HCT116 (cell line): Measurements from ENCODE around the gene NTN4. TPM values are rescaled to one million over a fixed set of nuclear protein-coding genes. Genes with fewer than 3 reads are reported as not detected.

Experiments
- ATAC-seq: fragments of 200-7000 bp; cut with Tn5 transposase; 2 replicates; pipeline ENCODE4 v1.9.1; 2020; ENCODE audit warnings: mild to moderate bottlenecking, moderate library complexity
- BruUV-seq: library from RNA; stranded (reverse); fragments of 400-500 nt; replicated peaks from 2 replicates; lab custom pipeline; 2021; lab: Mats Ljungman, UMichigan
- CTCF ChIA-PET: fragments of 300-600 bp; sonication (Branson Sonifier 250); formaldehyde crosslinking; loops from one replicate; lab custom pipeline; 2021; ENCODE audit warnings: antibody characterized with exemption; lab: Charles Lee
- POLR2A ChIA-PET: fragments of 300-600, 350-600 bp; sonication (Branson Sonifier 250); formaldehyde crosslinking; loops from one replicate; lab custom pipeline; 2021; ENCODE audit warnings: antibody characterized with exemption; lab: Charles Lee
- RAD21 ChIA-PET, 2 experiments: fragments of 300-600 bp; sonication (Branson Sonifier 250); formaldehyde crosslinking; loops; one replicate each; lab custom pipeline; 2023; ENCODE audit warnings: low total read pairs in 2 of 2; ENCODE audit not compliant: uncharacterized antibody in 2 of 2, unreplicated experiment in 2 of 2, low non-redundant PET in 1 of 2; lab: Charles Lee
- DNase-seq: peaks from one replicate; pipeline ENCODE4 v3.0.0-alpha.2; 2010; ENCODE audit warnings: low read depth, low spot score
- H2AFZ ChIP-seq: fragments of 200-600 bp; shearing (Covaris generic), sonication (generic); 2 replicates; pipeline ENCODE4 v1.6.1; 2017; ENCODE audit warnings: low read depth, mixed run types, mixed read lengths, antibody characterized with exemption, low read length; ENCODE audit not compliant: poor library complexity, severe bottlenecking
- H3K27ac ChIP-seq: 2 replicates; pipeline ENCODE4 v1.5.1; 2012; ENCODE audit warnings: low read depth, low read length
- H3K27me3 ChIP-seq: fragments of 200-600 bp; sonication (generic); 2 replicates; pipeline ENCODE4 v1.6.1; 2016; ENCODE audit warnings: mixed run types, low read length, mixed read lengths; ENCODE audit not compliant: insufficient read depth
- H3K36me3 ChIP-seq, 2 experiments: fragments of 200-500 bp in 1 of 2; fragments of 200-600 bp in 1 of 2; sonication (Bioruptor generic) in 1 of 2; sonication (generic) in 1 of 2; 2 replicates each; pipeline versions ENCODE4 v1.5.1 to v1.6.1; 2014 to 2016; ENCODE audit warnings: low read length in 2 of 2, inconsistent platforms in 1 of 2, mixed read lengths in 1 of 2, mixed run types in 1 of 2; ENCODE audit not compliant: insufficient read depth in 2 of 2, control insufficient read depth in 1 of 2
- H3K4me1 ChIP-seq, 2 experiments: fragments of 200-600 bp in 1 of 2; sonication (generic) in 1 of 2; 2 replicates each; pipeline versions ENCODE4 v1.5.1 to v1.6.1; 2012 to 2017; ENCODE audit warnings: low read length in 2 of 2, inconsistent platforms in 1 of 2, mild to moderate bottlenecking in 1 of 2, mixed read lengths in 1 of 2, mixed run types in 1 of 2, moderate library complexity in 1 of 2; ENCODE audit not compliant: insufficient read depth in 2 of 2, control insufficient read depth in 1 of 2
- H3K4me2 ChIP-seq: fragments of 200-600 bp; sonication (generic); 2 replicates; pipeline ENCODE4 v1.6.1; 2017; ENCODE audit warnings: mixed run types, low read length, mixed read lengths
- H3K4me3 ChIP-seq, 2 experiments: fragments of 200-600 bp in 1 of 2; sonication (generic) in 1 of 2; replicated peaks in 1 of 2; 2 replicates each; pipeline ENCODE4 v1.5.1; 2011 to 2016; ENCODE audit warnings: low read length in 2 of 2, control low read depth in 1 of 2, low read depth in 1 of 2, mild to moderate bottlenecking in 1 of 2, mixed read lengths in 1 of 2, mixed run types in 1 of 2
- H3K79me2 ChIP-seq: fragments of 200-600 bp; sonication (generic); 2 replicates; pipeline ENCODE4 v1.6.1; 2017; ENCODE audit warnings: mild to moderate bottlenecking, mixed run types, low read length, moderate library complexity, mixed read lengths; ENCODE audit not compliant: insufficient read depth
- H3K9ac ChIP-seq: fragments of 200-600 bp; sonication (generic); 2 replicates; pipeline ENCODE4 v1.6.1; 2016; ENCODE audit warnings: low read length, mixed read lengths
- H3K9me2 ChIP-seq: fragments of 200-600 bp; sonication (generic), shearing (Covaris generic); 2 replicates; pipeline ENCODE4 v1.6.1; 2017; ENCODE audit warnings: mixed run types, mild to moderate bottlenecking, moderate library complexity; ENCODE audit not compliant: insufficient read depth
- H3K9me3 ChIP-seq, 2 experiments: fragments of 200-500 bp in 1 of 2; fragments of 200-600 bp in 1 of 2; sonication (Bioruptor generic) in 1 of 2; sonication (generic) in 1 of 2; 2 replicates each; pipeline ENCODE4 v1.6.1; 2014 to 2017; ENCODE audit warnings: low read length in 2 of 2, mixed read lengths in 2 of 2, inconsistent platforms in 1 of 2, low read depth in 1 of 2, mild to moderate bottlenecking in 1 of 2, mixed run types in 1 of 2, moderate library complexity in 1 of 2; ENCODE audit not compliant: control insufficient read depth in 1 of 2, insufficient read depth in 1 of 2
- H4K20me1 ChIP-seq: fragments of 200-600 bp; sonication (generic), shearing (Covaris generic); 2 replicates; pipeline ENCODE4 v1.6.1; 2017; ENCODE audit warnings: mixed run types, mild to moderate bottlenecking, moderate library complexity; ENCODE audit not compliant: insufficient read depth
- ATF3 ChIP-seq: IDR thresholded peaks from 2 replicates; pipeline ENCODE4 v1.6.1; 2012
- CBX3 ChIP-seq: IDR thresholded peaks from 2 replicates; pipeline ENCODE4 v1.6.1; 2012; ENCODE audit warnings: low read depth
- CEBPB ChIP-seq: IDR thresholded peaks from 2 replicates; pipeline ENCODE4 v1.6.1; 2012; ENCODE audit warnings: low read depth
- EZH2 ChIP-seq: fragments of 200-600 bp; sonication (generic); IDR thresholded peaks from 2 replicates; pipeline ENCODE4 v1.6.1; 2017; ENCODE audit warnings: antibody characterized with exemption, mixed run types
- EZH2phosphoT487 ChIP-seq: fragments of 200-600 bp; IDR thresholded peaks from 2 replicates; pipeline ENCODE4 v1.6.1; 2018; ENCODE audit warnings: antibody characterized with exemption, borderline replicate concordance
- JUND ChIP-seq: IDR thresholded peaks from 2 replicates; pipeline ENCODE4 v1.6.1; 2012
- POLR2A ChIP-seq: IDR thresholded peaks from 2 replicates; pipeline ENCODE4 v1.7.0; 2011; ENCODE audit warnings: borderline replicate concordance; ENCODE audit not compliant: insufficient read depth, insufficient read length; ENCODE audit errors: extremely low read depth
- POLR2AphosphoS5 ChIP-seq: IDR thresholded peaks from 2 replicates; pipeline ENCODE4 v1.6.1; 2011; ENCODE audit warnings: mild to moderate bottlenecking, low read depth, low read length, moderate library complexity
- RAD21 ChIP-seq: IDR thresholded peaks from 2 replicates; pipeline ENCODE4 v1.6.1; 2012; ENCODE audit warnings: low read depth, mild to moderate bottlenecking
- SIN3A ChIP-seq: IDR thresholded peaks from 2 replicates; pipeline ENCODE4 v1.6.1; 2012; ENCODE audit warnings: low read depth
- SRF ChIP-seq: IDR thresholded peaks from 2 replicates; pipeline ENCODE4 v1.6.1; 2012; ENCODE audit warnings: low read depth
- TCF7L2 ChIP-seq: IDR thresholded peaks from 2 replicates; pipeline ENCODE4 v1.7.0; 2011; ENCODE audit warnings: borderline replicate concordance, inconsistent platforms; ENCODE audit not compliant: insufficient read depth, insufficient read length; ENCODE audit errors: extremely low read depth
- YY1 ChIP-seq: IDR thresholded peaks from 2 replicates; pipeline ENCODE4 v1.6.1; 2011; ENCODE audit warnings: low read length, low read depth, moderate library complexity, mild to moderate bottlenecking; ENCODE audit not compliant: insufficient replicate concordance; ENCODE audit errors: extremely low read depth
- ZBTB33 ChIP-seq: IDR thresholded peaks from 2 replicates; pipeline ENCODE4 v1.6.1; 2011; ENCODE audit warnings: mild to moderate bottlenecking, low read length, moderate library complexity; ENCODE audit not compliant: insufficient replicate concordance; ENCODE audit errors: extremely low read depth
- ZFX ChIP-seq: fragments of 450-650 bp; IDR thresholded peaks from 2 replicates; pipeline ENCODE4 v1.6.1; 2017
- ZNF274 ChIP-seq: fragments of 200-500 bp; sonication (Bioruptor generic); IDR thresholded peaks from 2 replicates; pipeline ENCODE4 v1.6.1; 2014; ENCODE audit warnings: mild to moderate bottlenecking, low read depth, low read length, inconsistent platforms
- intact Hi-C: fragments of 100-400 bp; cut with micrococcal nuclease; formaldehyde crosslinking; loops from 2 replicates; pipeline ENCODE4 v1.10.0; 2022
- total RNA-seq: library from RNA; stranded (reverse); gene quantifications from one replicate; pipeline ENCODE4 v1.2.1, GENCODE V29; 2021; ENCODE audit not compliant: unreplicated experiment

Gene NTN4
- total RNA-seq, 1 experiment from 2014 or later: 4.3 TPM

GRCh38 chr12:95661360-95661759 is 129.2 kb downstream of the NTN4 start:
- CTCF ChIA-PET: no interaction called here
- no peaks in the 10 kb centered on the region for H3K36me3 ChIP-seq
- H3K4me3 ChIP-seq: no peak overlapping the region
- no peak overlapping the region for H3K9ac ChIP-seq
- TF ChIP-seq ZFX (no peak), ZNF274 (no peak), SRF (no peak), CEBPB (no peak), RAD21 (no peak), ATF3 (no peak), EZH2 (no peak), POLR2AphosphoS5 (no peak)
- no peaks in the 10 kb centered on the region for H3K4me1 ChIP-seq
- H2AFZ ChIP-seq: peak overlapping the region; percentile 15
- H3K9me3 ChIP-seq: no peaks in the 10 kb centered on the region
- no peaks in the 10 kb centered on the region for H4K20me1 ChIP-seq
- no TSS peak for BruUV-seq
- ATAC-seq (no peak), DNase-seq (no peak)
- no peak overlapping the region for H3K4me2 ChIP-seq
- H3K79me2 ChIP-seq: no peaks in the 10 kb centered on the region
- RAD21 ChIA-PET: no interaction called here
- no peaks in the 10 kb centered on the region for H3K27me3 ChIP-seq
- no peak overlapping the region for H3K27ac ChIP-seq
- intact Hi-C loops: no loop called here
- POLR2A ChIA-PET: no interaction called here
- peaks cover 3% of the 10 kb centered on the region; the same call in 1 of the 2 replicates for H3K9me2 ChIP-seq

- H3K27ac ChIP-seq: no peak overlapping the region
- intact Hi-C loops: no loop called here
- H3K4me2 ChIP-seq: no peak overlapping the region
- H3K4me1 ChIP-seq: no peaks in the 10 kb centered on the region; a peak in 1 of 4 replicates
- RAD21 ChIA-PET: no interaction called here
- no peak for ATAC-seq
- no peak overlapping the region for H3K4me3 ChIP-seq
- H4K20me1 ChIP-seq: no peaks in the 10 kb centered on the region
- H3K9ac ChIP-seq: no peak overlapping the region
- CTCF ChIA-PET: no interaction called here
- H2AFZ ChIP-seq: no peak overlapping the region
- peaks cover 3% of the 10 kb centered on the region; the same call in 1 of the 2 replicates for H3K9me2 ChIP-seq
- H3K79me2 ChIP-seq: no peaks in the 10 kb centered on the region
- DNase-seq: no peak
- no peaks in the 10 kb centered on the region for H3K9me3 ChIP-seq
- no peaks in the 10 kb centered on the region for H3K36me3 ChIP-seq
- no TSS peak for BruUV-seq
- no peaks in the 10 kb centered on the region for H3K27me3 ChIP-seq
- POLR2A ChIA-PET: no interaction called here
- TF ChIP-seq EZH2phosphoT487 (no peak), RAD21 (no peak), POLR2A (no peak), TCF7L2 (no peak), SIN3A (no peak), SRF (no peak), CEBPB (no peak), EZH2 (no peak), ZNF274 (no peak), JUND (no peak), ZBTB33 (no peak), YY1 (no peak), CBX3 (no peak)
Observed at GRCh38 chr12:95658386-95658785, 132.2 kb downstream of the NTN4 start.
